ENCODE data around the gene GAGE13. TPM values are rescaled to one million over a fixed set of nuclear protein-coding genes. Genes with fewer than 3 reads are reported as not detected.

The GAGE13 gene
- total and polyA plus RNA-seq, 4 donors, result not detected

DNA sequence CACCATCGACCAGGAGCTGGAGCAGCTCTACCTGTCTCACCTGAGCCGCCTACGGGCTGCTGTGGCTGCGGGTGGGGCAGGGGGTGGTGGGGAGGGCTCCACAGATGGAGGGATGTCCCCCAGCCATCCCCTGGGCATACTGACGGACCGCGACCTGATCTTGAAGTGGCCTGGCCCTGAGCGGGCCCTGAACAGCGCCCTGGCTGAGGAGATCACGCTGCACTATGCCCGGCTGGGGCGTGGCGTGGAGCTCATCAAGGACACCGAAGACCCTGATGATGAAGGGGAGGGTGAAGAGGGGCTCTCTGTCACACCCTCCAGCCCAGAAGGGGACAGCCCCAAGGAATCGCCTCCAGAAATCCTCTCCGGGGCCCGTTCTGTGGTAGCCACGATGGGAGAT, 45.2 kb upstream of the GAGE13 start:
- no peaks in the 10 kb centered on the region for H3K36me3 ChIP-seq (ENCODE audit: control insufficient read depth in 4 of 4, insufficient read depth in 3 of 4, low read depth in 1 of 4, low read length in 3 of 4)
- no peaks in the 10 kb centered on the region for H3K27me3 ChIP-seq (ENCODE audit: control insufficient read depth in 4 of 4, insufficient read depth in 4 of 4, low read length in 3 of 4)
- no peak for DNase-seq (ENCODE audit: low spot score)
- no peaks in the 10 kb centered on the region for H3K9me3 ChIP-seq (ENCODE audit: control insufficient read depth in 4 of 4, low read length in 3 of 4)
- no peak overlapping the region for H3K9ac ChIP-seq (ENCODE audit: low read depth in 1 of 2, low read length in 2 of 2)
- TF ChIP-seq FOXA2 (IDR thresholded peaks at IDR 0.05) (no peak), YY1 (IDR thresholded peaks at IDR 0.05) (no peak), JUND (IDR thresholded peaks at IDR 0.05) (no peak), HNF4A (conservative IDR thresholded peaks at IDR 0.05) (no peak), REST (IDR thresholded peaks at IDR 0.05) (no peak), CTCF (IDR thresholded peaks at IDR 0.05; ENCODE audit: low read depth, low read length, missing input control) (no peak), RAD21 (IDR thresholded peaks at IDR 0.05) (no peak), FOXA1 (IDR thresholded peaks at IDR 0.05) (no peak), NR2F2 (IDR thresholded peaks at IDR 0.05) (no peak), TAF1 (conservative IDR thresholded peaks at IDR 0.05) (no peak), RXRA (IDR thresholded peaks at IDR 0.05) (no peak), SP1 (IDR thresholded peaks at IDR 0.05) (no peak)
- TF ChIP-seq, protein P1, sequence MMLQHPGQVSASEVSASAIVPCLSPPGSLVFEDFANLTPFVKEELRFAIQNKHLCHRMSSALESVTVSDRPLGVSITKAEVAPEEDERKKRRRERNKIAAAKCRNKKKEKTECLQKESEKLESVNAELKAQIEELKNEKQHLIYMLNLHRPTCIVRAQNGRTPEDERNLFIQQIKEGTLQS (IDR thresholded peaks at IDR 0.05), result no peak
- TF ChIP-seq, protein P2, sequence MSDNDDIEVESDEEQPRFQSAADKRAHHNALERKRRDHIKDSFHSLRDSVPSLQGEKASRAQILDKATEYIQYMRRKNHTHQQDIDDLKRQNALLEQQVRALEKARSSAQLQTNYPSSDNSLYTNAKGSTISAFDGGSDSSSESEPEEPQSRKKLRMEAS (IDR thresholded peaks at IDR 0.05), result no peak
- TF ChIP-seq, protein P3, sequence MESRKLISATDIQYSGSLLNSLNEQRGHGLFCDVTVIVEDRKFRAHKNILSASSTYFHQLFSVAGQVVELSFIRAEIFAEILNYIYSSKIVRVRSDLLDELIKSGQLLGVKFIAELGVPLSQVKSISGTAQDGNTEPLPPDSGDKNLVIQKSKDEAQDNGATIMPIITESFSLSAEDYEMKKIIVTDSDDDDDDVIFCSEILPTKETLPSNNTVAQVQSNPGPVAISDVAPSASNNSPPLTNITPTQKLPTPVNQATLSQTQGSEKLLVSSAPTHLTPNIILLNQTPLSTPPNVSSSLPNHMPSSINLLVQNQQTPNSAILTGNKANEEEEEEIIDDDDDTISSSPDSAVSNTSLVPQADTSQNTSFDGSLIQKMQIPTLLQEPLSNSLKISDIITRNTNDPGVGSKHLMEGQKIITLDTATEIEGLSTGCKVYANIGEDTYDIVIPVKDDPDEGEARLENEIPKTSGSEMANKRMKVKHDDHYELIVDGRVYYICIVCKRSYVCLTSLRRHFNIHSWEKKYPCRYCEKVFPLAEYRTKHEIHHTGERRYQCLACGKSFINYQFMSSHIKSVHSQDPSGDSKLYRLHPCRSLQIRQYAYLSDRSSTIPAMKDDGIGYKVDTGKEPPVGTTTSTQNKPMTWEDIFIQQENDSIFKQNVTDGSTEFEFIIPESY (IDR thresholded peaks at IDR 0.05), result no peak
- H3K27ac ChIP-seq (ENCODE audit: low read depth in 1 of 2, low read length in 2 of 2), result no peak overlapping the region
- H3K4me3 ChIP-seq (ENCODE audit: low read depth in 1 of 3, low read length in 3 of 3), result no peak overlapping the region
- WGBS, result 93% methylated on average over 18 of the region's 18 CpGs
- no peaks in the 10 kb centered on the region for H3K4me1 ChIP-seq (ENCODE audit: control insufficient read depth in 4 of 4, insufficient read depth in 4 of 4, low read length in 3 of 4)

DNA sequence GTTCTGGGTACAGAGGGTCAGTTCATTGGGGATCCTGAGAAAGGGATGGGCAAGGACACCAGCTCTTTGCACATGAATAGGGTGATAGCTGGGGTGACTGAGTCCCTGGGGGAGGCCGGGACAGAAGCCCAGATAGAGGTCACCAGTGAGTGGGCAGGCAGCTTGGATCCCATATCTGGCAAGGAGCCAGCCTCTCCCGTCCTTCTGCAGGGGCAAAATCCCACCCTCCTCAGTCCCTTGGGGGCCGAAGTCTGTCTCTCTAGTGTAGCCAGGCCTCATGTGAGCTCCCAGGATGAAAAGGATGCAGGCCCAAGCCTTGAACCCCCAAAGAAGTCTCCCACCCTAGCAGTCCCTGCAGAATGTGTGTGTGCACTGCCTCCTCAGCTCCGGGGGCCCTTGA, 44.8 kb upstream of the GAGE13 start:
- no peaks in the 10 kb centered on the region for H3K27me3 ChIP-seq (ENCODE audit: control insufficient read depth in 4 of 4, insufficient read depth in 4 of 4, low read length in 3 of 4)
- H3K9me3 ChIP-seq (ENCODE audit: control insufficient read depth in 4 of 4, low read length in 3 of 4), result no peaks in the 10 kb centered on the region
- no peaks in the 10 kb centered on the region for H3K4me1 ChIP-seq (ENCODE audit: control insufficient read depth in 4 of 4, insufficient read depth in 4 of 4, low read length in 3 of 4)
- H3K9ac ChIP-seq (ENCODE audit: low read depth in 1 of 2, low read length in 2 of 2), result no peak overlapping the region
- 85% methylated on average over 4 of the region's 4 CpGs for WGBS
- H3K4me3 ChIP-seq (ENCODE audit: low read depth in 1 of 3, low read length in 3 of 3), result no peak overlapping the region
- no peak overlapping the region for H3K27ac ChIP-seq (ENCODE audit: low read depth in 1 of 2, low read length in 2 of 2)
- no peaks in the 10 kb centered on the region for H3K36me3 ChIP-seq (ENCODE audit: control insufficient read depth in 4 of 4, insufficient read depth in 3 of 4, low read depth in 1 of 4, low read length in 3 of 4)
- TF ChIP-seq, protein P1 (IDR thresholded peaks at IDR 0.05), result no peak
- DNase-seq (ENCODE audit: low spot score), result no peak
